Upper lobe of right lung (tissue), 1 donor: ENCODE data around the gene TF. TPM values are rescaled to one million over a fixed set of nuclear protein-coding genes. Genes with fewer than 3 reads are reported as not detected.

Experiments
- ATAC-seq: fragments of 200-7000 bp; cut with Tn5 transposase; one replicate; pipeline ENCODE4 v1.9.1; 2020; ENCODE audit warnings: mild to moderate bottlenecking, moderate library complexity
- DNase-seq: peaks from one replicate; pipeline ENCODE4 v3.0.0-alpha.2; 2020
- H3K27ac ChIP-seq: fragments of 200-600 bp; one replicate; pipeline ENCODE4 v1.8.0; 2022
- H3K27me3 ChIP-seq: fragments of 200-600 bp; one replicate; pipeline ENCODE4 v1.8.0; 2022; ENCODE audit warnings: mild to moderate bottlenecking
- H3K36me3 ChIP-seq: fragments of 200-600 bp; one replicate; pipeline ENCODE4 v1.8.0; 2022
- H3K4me1 ChIP-seq: fragments of 200-600 bp; one replicate; pipeline ENCODE4 v1.8.0; 2022
- H3K4me3 ChIP-seq: fragments of 200-600 bp; one replicate; pipeline ENCODE4 v1.8.0; 2022; ENCODE audit warnings: mild to moderate bottlenecking
- H3K9me3 ChIP-seq: fragments of 200-600 bp; one replicate; pipeline ENCODE4 v1.8.0; 2022
- intact Hi-C: fragments of 100-400 bp; cut with DNase I; formaldehyde crosslinking; loops from one replicate; pipeline ENCODE4 v1.11.0; 2022
- total RNA-seq: library from RNA; stranded (reverse); fragmentation: NEBNext Ultra II Directional; extraction: Animal tissue kit (Norgen Biotek cat#: 25700); gene quantifications from one replicate; pipeline ENCODE4 v1.2.1, GENCODE V29; 2021
- TF ChIP-seq, protein P1 (sequence below): fragments of 200-600 bp; IDR thresholded peaks from one replicate; pipeline ENCODE4 v1.8.0; 2022; ENCODE audit warnings: antibody characterized with exemption
- donor health status: DM: no; HTN: yes; CAD: no; lungs with severe emphysema.

The TF gene
- total RNA-seq, 1 donor from 2014 or later: 1.3 TPM

- H3K9me3 ChIP-seq: no peaks in the 10 kb centered on the region
- H3K4me3 ChIP-seq: peak overlapping the region; percentile 79
- H3K27ac ChIP-seq: no peak overlapping the region
- H3K27me3 ChIP-seq: no peaks in the 10 kb centered on the region
- H3K36me3 ChIP-seq: peaks cover 28% of the 10 kb centered on the region
- TF ChIP-seq, protein P1, sequence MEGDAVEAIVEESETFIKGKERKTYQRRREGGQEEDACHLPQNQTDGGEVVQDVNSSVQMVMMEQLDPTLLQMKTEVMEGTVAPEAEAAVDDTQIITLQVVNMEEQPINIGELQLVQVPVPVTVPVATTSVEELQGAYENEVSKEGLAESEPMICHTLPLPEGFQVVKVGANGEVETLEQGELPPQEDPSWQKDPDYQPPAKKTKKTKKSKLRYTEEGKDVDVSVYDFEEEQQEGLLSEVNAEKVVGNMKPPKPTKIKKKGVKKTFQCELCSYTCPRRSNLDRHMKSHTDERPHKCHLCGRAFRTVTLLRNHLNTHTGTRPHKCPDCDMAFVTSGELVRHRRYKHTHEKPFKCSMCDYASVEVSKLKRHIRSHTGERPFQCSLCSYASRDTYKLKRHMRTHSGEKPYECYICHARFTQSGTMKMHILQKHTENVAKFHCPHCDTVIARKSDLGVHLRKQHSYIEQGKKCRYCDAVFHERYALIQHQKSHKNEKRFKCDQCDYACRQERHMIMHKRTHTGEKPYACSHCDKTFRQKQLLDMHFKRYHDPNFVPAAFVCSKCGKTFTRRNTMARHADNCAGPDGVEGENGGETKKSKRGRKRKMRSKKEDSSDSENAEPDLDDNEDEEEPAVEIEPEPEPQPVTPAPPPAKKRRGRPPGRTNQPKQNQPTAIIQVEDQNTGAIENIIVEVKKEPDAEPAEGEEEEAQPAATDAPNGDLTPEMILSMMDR: no peak
- DNase-seq (no peak), ATAC-seq (no peak)
- H3K4me1 ChIP-seq: peaks cover 7% of the 10 kb centered on the region
- intact Hi-C loops: no loop called here
Observed at GRCh38 chr3:133805384-133805701, 59.1 kb downstream of the TF start.

DNA sequence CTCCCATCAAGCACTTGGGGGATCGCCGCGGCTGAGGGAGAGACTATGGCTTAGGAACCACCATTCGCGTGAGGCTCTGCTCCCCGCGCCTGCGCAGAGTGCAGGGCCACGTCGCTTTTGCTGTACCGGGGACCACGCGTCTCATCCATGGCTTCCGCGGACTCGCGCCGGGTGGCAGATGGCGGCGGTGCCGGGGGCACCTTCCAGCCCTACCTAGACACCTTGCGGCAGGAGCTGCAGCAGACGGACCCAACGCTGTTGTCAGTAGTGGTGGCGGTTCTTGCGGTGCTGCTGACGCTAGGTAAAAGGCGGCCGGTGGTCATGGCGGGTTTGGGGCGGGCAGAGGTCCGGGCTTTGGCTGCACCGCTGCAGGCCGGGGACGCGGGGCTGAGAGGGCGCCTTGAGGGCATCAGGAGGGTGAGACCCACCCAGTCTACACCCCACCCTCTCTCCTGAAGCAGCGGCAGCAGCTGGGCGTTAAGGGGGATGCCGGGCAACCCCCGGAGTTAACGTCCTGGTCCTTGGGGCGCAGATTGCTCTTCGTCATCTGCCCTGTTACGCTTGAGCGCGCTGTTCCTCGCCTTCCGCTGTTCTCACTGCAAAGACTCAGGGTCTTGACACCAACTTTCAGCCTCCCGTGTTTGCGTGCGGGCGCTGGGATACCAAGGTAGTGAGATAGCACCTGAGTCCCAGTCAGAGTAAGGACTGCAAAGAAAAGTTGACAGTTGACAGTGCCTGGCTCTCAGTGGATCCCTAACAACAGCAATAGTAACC, 59.7 kb downstream of the TF start, which contains the start of gene SRPRB:
Gene SRPRB (plus strand): TSS at position 114 of the 774 bp plus-strand sequence. CDS start 34 bp downstream, at position 148.
- ATAC-seq (peak; percentile 100), DNase-seq (peak; percentile 97)
- TF ChIP-seq, protein P1: no peak
- intact Hi-C loops: no loop called here
- H3K9me3 ChIP-seq: no peaks in the 10 kb centered on the region
- H3K27ac ChIP-seq: peak within 1 kb of the TSS; percentile 72
- H3K4me3 ChIP-seq: peak within 1 kb of the TSS; percentile 79
- H3K36me3 ChIP-seq: peaks cover 34% of the 10 kb centered on the region
- peaks cover 7% of the 10 kb centered on the region for H3K4me1 ChIP-seq
- H3K27me3 ChIP-seq: no peaks in the 10 kb centered on the region

DNA sequence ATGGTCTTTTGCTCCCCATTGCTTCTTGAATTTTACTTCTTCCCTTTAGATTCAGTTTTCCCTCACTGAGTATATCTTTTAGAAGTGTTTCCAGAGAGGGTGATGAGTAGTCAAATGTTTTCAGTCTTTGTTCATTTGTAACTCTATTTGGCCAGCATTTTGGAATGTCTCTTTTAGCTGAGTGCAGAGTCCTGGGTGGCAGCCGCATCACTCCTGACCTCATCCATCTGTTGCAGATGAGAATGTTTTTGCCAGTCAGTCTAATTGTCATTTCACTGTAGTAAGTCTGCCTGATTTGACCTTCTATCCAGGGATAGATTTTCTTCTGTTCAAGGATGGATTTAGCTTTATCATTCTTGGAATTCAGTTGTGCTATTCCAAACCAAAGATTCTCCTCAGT, 66.7 kb downstream of the TF start:
- no peak overlapping the region for H3K27ac ChIP-seq
- ATAC-seq: no peak
- peaks cover 95% of the 10 kb centered on the region for H3K36me3 ChIP-seq
- no peak overlapping the region for H3K4me3 ChIP-seq
- intact Hi-C loops: no loop called here
- H3K4me1 ChIP-seq: no peaks in the 10 kb centered on the region
- DNase-seq: no peak
- H3K9me3 ChIP-seq: no peaks in the 10 kb centered on the region
- H3K27me3 ChIP-seq: no peaks in the 10 kb centered on the region
- TF ChIP-seq, protein P1: no peak

GRCh38 chr3:133815386-133815785, 69.2 kb downstream of the TF start:
- H3K4me3 ChIP-seq: no peak overlapping the region

GRCh38 chr3:133820129-133820528, 73.9 kb downstream of the TF start:
- intact Hi-C loops: no loop called here
- H3K36me3 ChIP-seq: peaks cover 84% of the 10 kb centered on the region
- ATAC-seq: no peak
- H3K27ac ChIP-seq: no peak overlapping the region
- no peak overlapping the region for H3K4me3 ChIP-seq
- TF ChIP-seq, protein P1: no peak
- H3K4me1 ChIP-seq: no peaks in the 10 kb centered on the region
- no peaks in the 10 kb centered on the region for H3K9me3 ChIP-seq
- no peaks in the 10 kb centered on the region for H3K27me3 ChIP-seq
- DNase-seq: no peak

More at GRCh38 chr3:133815386-133815785, 69.2 kb downstream of the TF start:
- Histone ChIP-seq H3K36me3 (peaks cover 92% of the 10 kb centered on the region), H3K4me1 (no peaks in the 10 kb centered on the region), H3K27me3 (no peaks in the 10 kb centered on the region), H3K27ac (no peak overlapping the region), H3K9me3 (no peaks in the 10 kb centered on the region)
- intact Hi-C loops: no loop called here
- TF ChIP-seq, protein P1: no peak
- ATAC-seq (no peak), DNase-seq (no peak)
